Measurements from ENCODE around the gene TMEM267.

The TMEM267 gene

GRCh38 chr5:43483298-43484105, at the start of gene TMEM267:
TMEM267 (minus strand) TSS chr5:43483865; CDS start chr5:43453969, 29,896 bp downstream.
- DNase-seq (ENCODE audit: low spot score), result peak; percentile 89
- TF ChIP-seq CTCF (IDR thresholded peaks at IDR 0.05; ENCODE audit: extremely low read depth, missing control alignments), result no peak

- TF ChIP-seq CTCF (IDR thresholded peaks at IDR 0.05; ENCODE audit: extremely low read depth, missing control alignments), result no peak
- DNase-seq (ENCODE audit: low spot score), result peak; percentile 32
Observed at GRCh38 chr5:43530648-43531047, 47.0 kb upstream of the TMEM267 start.

- no peak for TF ChIP-seq CTCF (IDR thresholded peaks at IDR 0.05; ENCODE audit: extremely low read depth, missing control alignments)
- no peak for DNase-seq (ENCODE audit: low spot score)
Observed at GRCh38 chr5:43523662-43524072, 40.0 kb upstream of the TMEM267 start.

- no peak for DNase-seq (ENCODE audit: low spot score)
- no peak for TF ChIP-seq CTCF (IDR thresholded peaks at IDR 0.05; ENCODE audit: extremely low read depth, missing control alignments)
Observed at GRCh38 chr5:43520615-43521014, 37.0 kb upstream of the TMEM267 start.

GRCh38 chr5:43515678-43516048, 32.0 kb upstream of the TMEM267 start:
- no peak for DNase-seq (ENCODE audit: low spot score)
- no peak for TF ChIP-seq CTCF (IDR thresholded peaks at IDR 0.05; ENCODE audit: extremely low read depth, missing control alignments)

GRCh38 chr5:43514816-43515677, 31.4 kb upstream of the TMEM267 start, which contains the start of gene C5orf34:
C5orf34 (minus strand) TSS chr5:43515148; CDS start chr5:43509339, 5,809 bp downstream.
- DNase-seq (ENCODE audit: low spot score), result peak; percentile 98
- no peak for TF ChIP-seq CTCF (IDR thresholded peaks at IDR 0.05; ENCODE audit: extremely low read depth, missing control alignments)

GRCh38 chr5:43514471-43514815, 30.8 kb upstream of the TMEM267 start:
- DNase-seq (ENCODE audit: low spot score), result no peak

More at GRCh38 chr5:43514471-43514815, 30.8 kb upstream of the TMEM267 start:
- no peak for TF ChIP-seq CTCF (IDR thresholded peaks at IDR 0.05; ENCODE audit: extremely low read depth, missing control alignments)

All from GM20000 (cell line).